HG03442 (cell line): Measurements from ENCODE around the gene CHRNA3.

Source experiments
- ATAC-seq: cut with Tn5 transposase; IDR thresholded peaks from one replicate; pipeline ENCODE4 v1.9.1; 2021; ENCODE audit warnings: mild to moderate bottlenecking, moderate library complexity; ENCODE audit not compliant: unreplicated experiment

Gene CHRNA3

DNA sequence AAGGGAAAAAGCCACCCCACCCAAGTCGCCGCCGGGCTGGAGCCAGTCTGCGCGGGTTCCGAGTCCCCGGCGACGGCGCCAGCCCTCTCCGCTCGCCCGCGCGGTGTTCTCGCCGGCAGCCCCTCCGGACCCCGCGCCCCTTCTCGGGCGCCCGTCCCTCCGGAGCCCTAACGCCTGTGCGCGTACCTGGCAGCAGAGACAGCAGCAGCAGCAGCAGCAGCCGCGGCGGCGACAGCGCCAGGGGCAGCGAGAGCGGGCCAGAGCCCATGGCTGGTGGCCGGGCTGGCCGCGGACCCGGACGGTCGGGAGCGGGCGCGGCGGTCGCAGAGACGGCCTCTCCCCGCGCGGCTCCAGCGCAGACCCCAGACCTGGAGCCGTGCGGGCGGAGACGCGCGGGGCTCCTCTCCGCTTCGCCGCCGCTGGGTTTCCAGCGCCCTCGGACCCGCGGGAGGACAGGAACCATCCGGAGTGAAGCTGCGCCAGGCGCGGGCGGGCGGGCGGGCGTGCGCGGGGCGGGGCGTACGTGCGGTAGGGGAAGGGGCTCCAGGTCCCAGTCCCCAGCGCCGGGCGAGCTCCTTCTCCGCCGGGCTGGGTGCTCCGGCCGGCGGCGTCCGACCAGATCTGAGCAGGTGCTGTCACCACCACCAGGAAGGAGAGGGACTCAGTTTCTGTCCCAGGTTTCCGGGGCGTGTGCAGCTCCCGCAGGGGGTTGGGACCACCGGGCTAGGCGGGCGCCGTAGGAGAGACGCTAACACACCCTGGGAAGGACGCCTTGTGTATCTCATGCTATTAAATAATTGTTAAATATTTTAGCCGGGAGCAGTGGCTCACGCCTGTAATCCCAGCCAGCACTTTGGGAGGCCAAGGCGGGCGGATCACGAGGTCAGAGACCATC, at the start of gene CHRNA3:
TSS of gene CHRNA3 (minus strand) at position 470 of the 895 bp plus-strand sequence. CDS start at position 268, 202 bp downstream.
- ATAC-seq: no peak

DNA sequence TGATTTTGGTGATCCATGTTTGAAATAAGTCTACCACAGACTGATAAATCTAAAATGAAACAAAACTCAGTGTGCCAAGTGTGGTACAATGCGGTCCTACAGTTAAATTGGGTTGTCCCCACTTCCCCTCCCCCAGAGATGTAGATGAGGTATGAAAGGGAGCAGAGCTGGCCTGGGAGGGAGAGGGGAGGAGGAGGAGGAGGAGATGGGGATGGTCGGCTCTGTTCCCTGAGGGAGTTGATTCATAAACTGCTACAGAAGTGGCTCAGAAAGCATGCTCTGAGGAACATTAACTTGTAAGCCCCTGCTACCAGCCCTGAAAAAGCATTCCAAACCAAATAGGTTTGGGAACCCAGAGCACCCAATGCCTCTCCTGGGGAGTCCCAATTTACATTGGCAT, 48.2 kb upstream of the CHRNA3 start:
- ATAC-seq: no peak

DNA sequence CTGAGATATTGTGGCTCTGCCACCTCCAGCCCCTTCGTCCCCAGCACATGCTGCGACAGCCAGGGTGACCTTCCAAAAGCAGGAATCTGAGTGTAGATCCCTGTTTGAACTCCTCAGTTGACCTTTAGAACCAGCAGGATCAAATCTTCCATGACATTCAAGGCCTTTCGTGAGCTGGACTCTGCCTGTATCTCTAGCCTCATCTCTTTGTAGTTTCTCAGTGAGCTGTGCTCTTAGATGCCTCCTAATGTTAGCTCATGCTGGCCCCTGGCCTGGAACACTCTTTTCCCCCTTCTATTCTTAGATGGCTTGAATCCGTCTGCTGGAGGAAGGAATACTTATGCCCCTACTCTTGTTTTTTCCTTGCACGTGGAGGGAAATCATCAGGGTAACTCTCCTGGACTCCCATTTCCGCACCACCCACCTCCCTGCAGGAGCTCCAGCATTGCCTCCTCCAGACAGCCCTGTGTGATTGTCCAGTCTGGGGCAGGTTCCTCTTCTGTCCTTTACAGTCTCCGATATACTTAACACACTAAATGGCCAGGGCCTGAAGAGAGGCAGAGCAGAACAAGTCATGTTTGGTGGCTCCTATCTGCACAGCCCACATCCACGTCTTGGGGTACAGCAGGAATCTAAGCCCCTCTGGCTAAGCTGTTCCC, 46.9 kb upstream of the CHRNA3 start:
- no peak for ATAC-seq

DNA sequence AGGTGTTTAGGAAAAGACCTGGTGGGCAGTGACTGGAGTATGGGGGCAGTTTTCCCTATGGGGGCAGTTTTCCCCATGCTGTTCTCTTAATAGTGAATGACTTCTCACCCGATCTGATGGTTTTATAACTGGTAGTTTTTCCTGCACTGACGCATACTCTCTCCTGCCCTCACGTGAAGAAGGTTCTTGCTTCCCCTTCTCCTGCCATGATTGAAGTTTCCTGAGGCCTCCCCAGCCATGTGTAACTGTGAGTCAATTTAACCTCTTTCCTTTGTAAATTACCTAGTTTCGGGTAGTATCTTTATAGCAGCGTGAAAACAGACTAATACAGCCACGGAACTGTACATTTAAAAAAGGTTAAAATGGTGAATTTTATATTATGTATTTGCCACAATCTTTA, 45.2 kb upstream of the CHRNA3 start:
- ATAC-seq: no peak

DNA sequence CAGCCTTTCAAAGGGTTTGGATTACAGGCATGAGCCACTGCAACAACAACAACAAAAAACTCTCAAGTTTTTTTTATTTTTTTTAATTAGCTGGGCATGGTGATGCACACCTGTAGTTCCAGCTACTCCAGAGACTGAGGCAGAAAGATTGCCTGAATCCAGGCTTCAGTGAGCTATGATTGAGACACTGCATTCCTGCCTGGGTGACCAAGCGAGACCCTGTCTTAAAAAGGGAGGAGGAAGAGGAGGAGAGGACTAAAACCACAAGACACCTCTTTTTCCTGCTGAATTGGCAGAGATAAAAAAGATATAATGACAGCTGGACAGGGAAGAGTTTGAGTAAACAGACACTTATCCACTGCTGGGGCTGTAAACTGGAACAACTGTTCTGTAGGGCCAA, 42.9 kb upstream of the CHRNA3 start:
- ATAC-seq: no peak

DNA sequence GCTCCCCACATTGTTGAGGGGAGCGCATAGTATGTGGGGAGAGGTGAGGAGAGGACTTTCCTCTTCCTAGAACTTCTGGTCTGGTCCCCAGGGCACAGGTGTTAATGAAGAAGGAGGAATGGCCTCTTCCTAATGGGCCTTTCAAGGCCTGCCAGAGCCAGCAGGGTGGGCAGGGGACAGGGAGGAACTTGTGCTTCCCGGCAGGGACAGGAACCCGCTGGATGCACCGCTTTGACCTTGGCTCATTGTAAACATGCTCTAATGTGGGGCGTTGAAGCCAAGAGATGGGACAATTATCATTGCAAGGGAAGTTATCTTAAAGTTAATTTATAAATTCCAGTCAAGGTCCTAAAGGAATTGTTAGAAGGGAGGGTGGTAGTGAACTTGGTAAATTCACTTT, 41.2 kb upstream of the CHRNA3 start:
- no peak for ATAC-seq

DNA sequence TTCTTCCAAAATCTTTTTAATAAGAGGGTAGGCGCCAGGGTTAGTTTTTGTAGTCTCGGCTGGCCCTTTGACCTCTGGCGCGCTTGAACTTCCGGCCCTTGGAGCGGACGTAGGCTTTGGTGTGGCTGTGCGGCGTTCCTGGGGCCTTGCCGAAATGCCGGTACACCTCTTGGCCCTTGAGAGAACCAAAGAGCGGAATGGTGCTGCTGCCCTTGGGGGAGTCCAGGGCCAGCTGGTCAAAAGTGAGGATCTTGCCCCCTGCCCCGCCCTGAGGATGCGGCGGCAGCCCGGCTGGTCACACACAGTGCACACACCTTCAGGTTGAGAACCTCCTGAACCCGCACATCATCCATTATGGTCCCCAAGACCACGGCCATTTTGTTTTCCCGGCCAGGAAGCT, 40.2 kb upstream of the CHRNA3 start:
- ATAC-seq: no peak

DNA sequence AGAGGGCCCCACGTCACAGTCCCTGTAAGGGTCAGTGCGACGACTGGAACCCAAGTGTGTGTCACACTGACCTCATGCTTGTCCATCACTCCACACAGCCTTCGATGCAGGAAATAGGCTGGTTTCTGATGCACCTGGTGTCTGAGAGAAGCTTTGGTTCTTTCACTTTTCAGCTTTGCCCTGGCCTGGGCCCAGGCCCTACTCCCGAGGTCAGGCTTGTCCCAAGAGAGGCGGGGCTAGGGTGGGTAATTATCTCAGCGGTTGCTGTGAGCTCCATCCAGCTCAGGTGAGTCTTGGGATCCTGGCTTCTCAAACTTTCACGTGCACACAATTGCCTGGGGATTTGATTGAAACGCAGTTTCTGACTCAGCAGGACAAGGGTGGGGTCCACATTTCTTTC, 39.8 kb upstream of the CHRNA3 start:
- no peak for ATAC-seq

DNA sequence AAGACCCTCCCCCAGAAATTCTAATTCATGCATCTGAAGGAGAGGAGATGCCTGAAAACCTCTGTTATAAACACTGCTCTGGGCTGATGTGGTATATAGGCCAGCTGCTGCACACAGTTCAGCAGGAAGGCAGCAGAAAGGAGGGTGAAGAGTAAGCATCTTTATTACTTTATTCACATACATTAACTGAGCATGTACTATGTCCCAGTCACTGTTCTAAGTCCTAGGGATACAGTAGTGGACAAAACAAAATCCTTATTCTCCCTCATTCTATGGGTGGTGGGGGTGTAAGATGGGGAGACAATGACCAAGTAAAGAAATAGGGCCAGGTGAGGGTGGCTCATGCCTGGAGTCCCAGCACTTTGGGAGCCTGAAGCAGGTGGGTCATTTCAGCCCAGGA, 38.0 kb upstream of the CHRNA3 start:
- ATAC-seq: no peak

DNA sequence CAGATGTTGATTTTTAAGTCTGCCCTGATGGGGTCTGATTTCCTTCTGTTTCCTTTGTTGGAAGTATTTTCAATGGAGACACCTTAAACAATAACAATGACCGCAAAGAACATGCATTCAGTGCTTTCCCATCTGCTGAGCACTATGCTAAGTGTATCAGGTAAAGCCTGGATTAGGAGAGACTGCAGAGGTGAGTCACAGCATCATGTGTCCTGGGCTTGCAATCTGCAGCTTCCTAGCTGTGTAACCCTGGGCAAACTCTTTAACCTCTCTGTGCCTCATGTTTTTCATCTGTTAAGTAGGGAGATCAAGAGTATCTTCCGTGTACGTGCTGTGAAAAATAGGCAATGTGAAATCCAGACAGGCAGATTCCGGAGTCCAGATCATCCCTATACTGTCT, 33.5 kb upstream of the CHRNA3 start:
- ATAC-seq: no peak

DNA sequence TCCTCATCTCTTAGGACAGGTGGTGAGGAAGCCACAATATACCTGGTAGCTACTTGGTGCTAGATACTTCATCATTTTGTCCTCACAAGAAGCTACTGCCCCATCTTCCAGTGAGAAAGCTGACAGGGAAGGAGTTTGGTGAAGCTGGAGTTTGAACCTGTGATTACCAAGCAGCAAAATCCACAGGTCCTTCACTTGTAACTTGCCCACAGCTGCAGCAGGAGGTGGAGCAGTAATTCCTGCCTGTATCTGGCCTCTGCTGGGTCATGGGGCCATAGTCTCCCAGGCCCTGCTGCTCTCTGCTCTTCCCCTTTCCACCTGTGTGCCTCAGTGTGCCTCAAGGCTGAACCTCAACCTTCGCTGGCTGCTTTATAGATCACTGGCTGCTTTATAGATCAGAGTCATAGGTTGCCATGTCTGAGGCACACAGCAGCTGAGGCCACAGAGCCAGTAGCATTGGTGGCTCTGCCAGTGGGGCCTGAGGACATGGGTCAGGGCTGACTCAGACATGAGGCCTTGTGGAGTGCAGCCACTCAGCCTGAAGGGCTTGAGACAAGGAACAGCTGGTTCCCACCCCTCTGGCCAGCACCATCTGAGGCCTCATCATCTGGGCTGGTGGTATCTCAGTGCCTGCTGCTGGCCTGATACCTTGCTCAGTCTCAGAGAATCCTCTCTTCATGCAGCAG, 31.3 kb upstream of the CHRNA3 start:
- ATAC-seq: no peak

DNA sequence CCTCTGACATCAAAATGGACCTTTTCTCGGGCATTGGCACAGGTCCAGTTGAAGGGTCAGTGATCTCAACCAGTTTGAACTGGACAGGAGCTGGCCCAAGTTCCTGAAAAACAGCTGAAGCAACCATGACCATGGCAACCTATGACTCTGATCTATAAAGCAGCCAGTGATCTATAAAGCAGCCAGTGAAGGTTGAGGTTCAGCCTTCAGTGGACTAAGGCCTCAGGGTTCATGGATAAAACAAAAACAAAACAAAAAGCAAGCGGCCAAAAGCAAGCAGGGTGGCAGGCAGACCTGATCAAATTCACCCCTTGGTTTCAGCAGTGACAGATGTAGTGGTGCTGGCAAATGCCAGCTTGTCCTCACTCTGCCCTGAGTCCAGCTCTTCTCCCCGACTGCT, 30.2 kb upstream of the CHRNA3 start:
- ATAC-seq: no peak

DNA sequence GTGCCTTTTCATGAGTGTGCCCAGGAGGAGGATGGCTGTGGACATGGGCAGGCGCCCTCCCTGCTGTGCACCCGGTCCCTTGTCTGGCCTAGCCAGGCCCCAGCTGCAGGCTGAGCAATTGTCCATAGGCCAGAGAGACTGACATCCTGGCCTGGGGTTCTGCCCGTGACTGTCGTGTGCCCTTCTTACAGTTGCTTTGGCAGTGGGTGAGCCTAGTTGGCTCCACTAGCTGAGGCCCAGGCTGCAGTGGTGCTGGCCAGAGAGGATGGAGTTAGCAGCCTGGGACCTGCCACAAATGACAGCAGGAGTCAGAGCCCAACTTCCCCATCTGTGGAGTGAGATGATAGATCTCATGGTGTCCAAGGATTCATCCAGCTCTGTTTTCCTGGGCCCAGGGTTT, 29.2 kb upstream of the CHRNA3 start:
- ATAC-seq: no peak

DNA sequence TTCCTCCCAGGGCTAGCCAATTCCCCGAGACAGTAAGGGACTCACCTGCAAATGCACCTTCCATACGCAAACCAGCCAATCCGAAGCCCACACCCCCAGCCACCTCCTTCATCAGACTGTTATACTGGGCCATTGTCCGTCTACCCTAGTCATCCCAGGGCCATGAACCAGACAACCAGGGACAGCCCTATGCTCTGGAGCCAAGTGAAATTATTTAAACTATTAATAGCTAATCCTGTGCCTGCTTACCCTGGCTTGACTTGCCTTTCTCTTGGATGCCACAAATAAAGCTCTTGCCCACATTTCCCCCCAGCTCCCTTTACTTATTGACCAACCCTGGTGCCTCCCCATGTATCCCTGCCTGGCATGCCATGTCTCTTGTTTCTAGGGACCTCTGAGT, 24.2 kb upstream of the CHRNA3 start:
- no peak for ATAC-seq

DNA sequence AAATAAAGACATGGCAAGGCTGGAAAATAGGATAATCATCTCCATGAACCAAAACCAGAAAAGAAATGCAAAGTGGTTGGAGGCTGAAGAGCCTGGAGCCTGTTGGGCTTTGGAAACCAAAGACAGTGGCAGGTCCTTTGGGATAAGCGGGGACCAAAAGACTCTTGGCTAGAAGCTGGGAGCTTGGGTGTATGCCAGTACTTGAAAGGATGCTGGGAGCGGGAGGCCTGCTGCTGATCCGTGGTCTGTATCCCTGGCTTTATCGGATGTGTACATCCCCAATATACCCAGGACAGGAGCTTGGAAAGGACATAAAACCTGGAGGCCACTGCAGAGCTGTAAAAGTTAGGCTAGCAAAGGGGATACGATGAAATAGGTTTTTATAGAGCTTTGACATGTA, 21.5 kb upstream of the CHRNA3 start:
- no peak for ATAC-seq

DNA sequence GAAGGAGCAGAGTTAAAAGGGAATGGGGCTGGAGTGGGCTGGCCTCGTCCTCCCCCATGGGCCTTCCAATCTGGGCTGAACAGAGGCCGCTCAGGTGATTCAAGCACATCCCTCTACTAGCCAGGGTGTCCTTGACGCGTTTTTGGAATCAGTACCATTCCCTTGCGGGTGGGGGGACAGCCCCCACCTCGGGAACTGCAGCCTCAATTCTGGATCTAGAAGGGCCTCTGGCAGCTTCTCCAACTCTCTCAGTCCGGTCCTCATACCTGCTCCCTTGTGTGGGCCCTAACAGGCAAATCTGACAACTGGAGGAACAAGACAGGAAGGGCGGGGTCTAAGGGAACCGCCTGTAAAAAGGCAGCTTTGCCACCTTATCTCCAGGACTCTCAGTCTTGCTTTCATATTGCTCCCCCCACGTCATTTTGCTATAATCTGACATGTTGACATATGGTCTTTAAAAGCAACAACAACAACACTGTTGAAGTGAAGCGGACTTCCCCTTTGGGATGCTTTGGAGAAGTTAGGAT, 21.0 kb upstream of the CHRNA3 start:
- ATAC-seq: no peak

DNA sequence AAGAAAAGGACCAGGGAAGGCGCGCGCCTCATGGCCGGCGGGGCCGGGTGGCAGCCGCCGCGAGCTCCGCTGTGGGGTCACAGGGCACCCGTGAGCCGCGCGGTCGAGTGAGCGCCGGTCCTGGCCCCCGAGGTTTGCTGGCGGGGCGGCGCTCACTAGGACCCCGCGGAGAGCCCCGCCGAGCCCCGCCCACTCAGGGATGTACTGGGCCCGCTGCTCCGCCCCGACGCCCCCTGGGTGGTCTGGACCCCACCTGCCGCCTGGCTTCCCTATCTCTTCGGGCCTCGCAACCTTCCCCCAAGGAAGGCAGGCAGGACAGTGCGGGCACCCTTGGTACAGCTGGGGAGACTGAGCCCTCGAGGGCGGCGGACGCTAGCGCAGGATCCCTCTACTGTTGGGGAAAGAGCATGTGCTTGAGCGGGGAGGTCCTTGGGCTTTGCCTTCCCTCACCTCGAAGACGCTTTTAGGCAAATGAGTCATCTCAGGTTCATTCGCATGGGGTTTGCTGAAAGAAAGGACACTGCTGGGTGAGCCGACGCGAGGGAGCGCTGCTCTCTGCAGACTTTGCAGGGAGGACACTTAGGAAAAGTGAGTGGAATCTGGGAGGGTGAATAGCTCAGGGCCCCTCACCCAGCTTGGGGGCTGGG, 20.4 kb upstream of the CHRNA3 start, which contains the start of gene CHRNB4:
TSS of gene CHRNB4 (minus strand) at position 109 of the 647 bp plus-strand sequence. CDS start at position 32, 77 bp downstream.
- no peak for ATAC-seq

DNA sequence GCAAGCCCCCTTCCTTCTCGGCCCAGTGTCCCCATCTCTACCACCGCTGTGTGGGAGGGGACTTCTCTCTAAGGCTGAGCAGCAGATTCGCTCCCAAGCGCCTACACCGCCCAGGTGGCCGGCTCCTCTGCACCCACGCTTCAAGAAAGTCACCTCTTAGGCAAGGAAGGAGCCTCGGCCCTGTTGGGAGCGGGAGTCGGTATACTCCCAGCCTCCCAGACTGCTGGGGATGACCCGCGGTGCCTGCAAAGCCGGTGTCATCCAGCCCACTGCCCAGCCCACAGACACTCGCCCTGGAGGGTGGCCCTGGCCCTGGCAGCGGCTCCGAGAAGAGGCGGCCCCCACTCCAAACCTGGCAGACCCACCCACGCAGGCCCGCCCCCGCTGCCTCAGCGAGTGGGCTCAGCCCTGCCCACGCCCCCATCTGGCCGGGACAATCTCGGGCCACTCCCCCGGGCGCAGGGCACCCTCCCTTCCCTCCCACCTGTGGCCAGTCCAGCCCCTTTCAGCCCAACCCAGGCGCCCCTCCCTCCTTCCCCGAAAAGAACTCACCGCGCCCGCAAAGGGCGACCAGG, 19.8 kb upstream of the CHRNA3 start:
- ATAC-seq: no peak

DNA sequence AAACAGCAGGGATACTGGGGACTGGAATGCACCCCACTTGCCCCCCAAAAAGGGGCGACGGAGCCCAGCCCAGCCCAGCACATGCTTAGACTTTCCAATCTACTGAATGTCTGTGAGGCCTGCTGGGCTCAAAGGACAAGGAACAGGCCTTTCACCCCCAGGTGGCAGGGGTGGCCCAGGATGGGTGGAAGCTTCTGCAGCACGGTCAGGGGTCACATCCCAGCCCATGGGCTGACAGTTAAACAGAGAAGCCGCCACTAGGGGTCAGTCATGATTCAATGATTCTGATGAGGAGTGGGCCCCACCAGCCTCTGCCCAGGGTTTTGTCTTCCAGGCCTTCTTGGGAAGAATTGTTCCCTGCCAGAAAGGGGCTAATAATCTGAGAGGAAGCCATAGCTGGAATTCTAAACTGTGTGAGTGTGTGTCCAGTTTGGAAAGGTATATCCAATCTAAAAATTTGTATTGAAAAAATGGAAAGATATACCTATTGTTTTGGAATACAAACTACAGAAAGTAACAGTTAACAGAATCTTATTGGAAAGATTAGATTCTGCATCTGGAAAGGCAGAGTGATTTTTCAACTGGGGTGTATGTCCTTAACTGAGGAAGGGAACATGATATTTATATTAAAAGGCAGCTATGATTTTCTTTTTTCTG, 18.0 kb upstream of the CHRNA3 start:
- ATAC-seq: no peak

DNA sequence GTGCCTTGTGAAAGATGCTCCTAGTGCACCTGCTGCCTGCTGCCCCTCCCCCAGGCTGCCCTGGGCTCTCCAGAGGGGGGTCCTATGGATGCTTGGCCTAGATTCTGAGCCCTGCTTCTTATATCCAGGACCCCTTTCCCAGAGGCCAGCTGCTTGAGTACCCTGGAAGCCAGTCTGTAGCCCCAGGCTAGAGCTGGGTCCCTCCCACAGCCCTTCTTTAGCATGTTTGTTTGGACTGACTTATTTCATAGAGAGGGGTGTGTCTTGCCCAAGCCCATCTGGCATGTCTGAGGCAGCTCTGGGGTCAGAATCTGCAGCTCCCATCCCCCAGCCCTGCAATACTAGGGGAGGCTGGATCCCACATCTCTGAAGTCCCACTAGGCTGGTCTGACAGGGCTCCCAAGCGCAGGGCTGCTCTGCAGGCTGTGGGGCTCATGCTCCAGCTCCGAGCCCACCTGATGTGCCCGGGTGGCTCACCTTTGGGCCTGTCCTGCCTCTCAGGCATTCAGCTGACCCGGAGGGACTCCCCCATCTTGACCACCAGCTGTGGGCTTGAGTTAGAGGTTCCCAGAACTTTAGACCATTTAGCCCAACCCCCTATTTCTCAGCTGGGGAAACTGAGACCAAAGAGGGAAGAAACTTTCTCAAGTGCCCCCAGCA, 17.1 kb upstream of the CHRNA3 start:
- ATAC-seq: no peak
